Omental fat pad (tissue), 4 donors: Measurements from ENCODE around the gene AUTS2. TPM values are rescaled to one million over a fixed set of nuclear protein-coding genes. Genes with fewer than 3 reads are reported as not detected.

Source experiments
- ATAC-seq: fragments of 150-250 bp; one replicate; pipeline ENCODE4 v1.9.1; 2016; ENCODE audit warnings: mild to moderate bottlenecking, moderate library complexity; ENCODE audit not compliant: low FRiP score
- DNase-seq: peaks from one replicate; pipeline ENCODE4 v3.0.0-alpha.2; 2019; ENCODE audit warnings: low spot score
- CTCF ChIP-seq, 3 donors: fragments of 450-650 bp; IDR thresholded peaks; one replicate each; pipeline ENCODE4 v1.5.1; 2016 to 2017; ENCODE audit warnings: antibody characterized with exemption in 3 of 3, mild to moderate bottlenecking in 3 of 3, moderate library complexity in 2 of 3
- total RNA-seq, 4 donors: library from RNA; depleted of rRNA; stranded (reverse); fragments of >200 nt; gene quantifications; one replicate each; pipeline ENCODE4 v1.1.0, GENCODE V29; 2016

AUTS2 gene
- total RNA-seq, 4 donors from 2014 or later: 13.2 to 27.0 (median 21.2) TPM

GRCh38 chr7:69922026-69922803 is 323.9 kb downstream of the AUTS2 start:
- ATAC-seq: no peak
- TF ChIP-seq CTCF (IDR thresholded peaks at IDR 0.05): no peak
- no peak for DNase-seq

DNA sequence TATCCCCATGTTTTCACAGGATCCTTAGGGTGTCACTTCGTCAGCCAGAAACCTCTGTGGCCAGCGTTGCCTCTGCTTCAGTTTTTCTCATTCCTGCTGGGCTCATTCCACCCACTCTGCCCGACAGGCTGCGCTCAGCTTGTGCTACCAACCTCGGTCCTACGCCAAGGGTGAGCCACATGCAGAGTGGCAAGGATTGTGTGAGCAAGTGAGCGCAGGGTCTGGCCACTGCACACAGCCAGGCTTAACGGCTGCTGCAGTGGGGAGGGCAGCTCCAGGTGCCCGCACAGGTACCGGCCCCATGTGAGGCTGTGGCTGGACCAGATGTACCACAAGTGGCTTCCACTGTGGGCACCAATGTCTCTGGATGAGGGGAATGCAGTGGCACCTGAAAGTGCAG is 329.2 kb downstream of the AUTS2 start:
- DNase-seq (no peak), ATAC-seq (no peak)
- TF ChIP-seq CTCF (IDR thresholded peaks at IDR 0.05): no peak

- ATAC-seq (no peak), DNase-seq (no peak)
- TF ChIP-seq CTCF (IDR thresholded peaks at IDR 0.05): no peak
These were observed 330.3 kb downstream of the AUTS2 start for GRCh38 chr7:69928621-69929020.

DNA sequence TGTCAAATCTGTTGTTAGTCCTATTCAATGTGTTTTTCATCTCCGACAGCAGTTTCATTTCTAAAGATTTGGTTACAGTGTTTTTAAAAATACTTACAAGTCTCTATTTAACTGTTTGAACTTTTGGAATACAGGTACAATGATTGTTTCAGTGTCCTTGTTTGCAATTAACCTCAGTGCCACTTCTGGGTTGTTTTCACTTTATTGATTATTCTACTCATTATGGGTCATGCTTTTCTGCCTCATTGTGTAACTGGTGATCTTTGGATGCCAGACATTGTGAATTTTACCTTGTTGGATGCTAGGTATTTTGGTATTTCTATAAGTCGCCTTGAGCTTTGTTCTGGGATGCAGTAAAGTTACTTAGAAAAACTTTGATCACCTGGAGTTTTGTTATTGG is 331.3 kb downstream of the AUTS2 start:
- TF ChIP-seq CTCF (IDR thresholded peaks at IDR 0.05): no peak
- ATAC-seq: no peak
- no peak for DNase-seq

- DNase-seq (no peak), ATAC-seq (no peak)
- no peak for TF ChIP-seq CTCF (IDR thresholded peaks at IDR 0.05)
These were observed 333.9 kb downstream of the AUTS2 start for GRCh38 chr7:69932034-69932628.

GRCh38 chr7:69934144-69934903 is 336.0 kb downstream of the AUTS2 start:
- DNase-seq (no peak), ATAC-seq (no peak)
- no peak for TF ChIP-seq CTCF (IDR thresholded peaks at IDR 0.05)
